Stimulated activated CD8-positive, alpha-beta memory T cell treated with anti-CD3 and anti-CD28 coated beads, Interleukin-12 subunit alpha, Interleukin-12 subunit beta, amount 100 ng/mL, for 24 hours (primary cell): Measurements from ENCODE around the gene SPATA6L.

Experiments used
- DNase-seq: peaks from one replicate; pipeline ENCODE4 v3.0.0-alpha.2; 2020; ENCODE audit errors: extremely low read depth

Gene SPATA6L

DNA sequence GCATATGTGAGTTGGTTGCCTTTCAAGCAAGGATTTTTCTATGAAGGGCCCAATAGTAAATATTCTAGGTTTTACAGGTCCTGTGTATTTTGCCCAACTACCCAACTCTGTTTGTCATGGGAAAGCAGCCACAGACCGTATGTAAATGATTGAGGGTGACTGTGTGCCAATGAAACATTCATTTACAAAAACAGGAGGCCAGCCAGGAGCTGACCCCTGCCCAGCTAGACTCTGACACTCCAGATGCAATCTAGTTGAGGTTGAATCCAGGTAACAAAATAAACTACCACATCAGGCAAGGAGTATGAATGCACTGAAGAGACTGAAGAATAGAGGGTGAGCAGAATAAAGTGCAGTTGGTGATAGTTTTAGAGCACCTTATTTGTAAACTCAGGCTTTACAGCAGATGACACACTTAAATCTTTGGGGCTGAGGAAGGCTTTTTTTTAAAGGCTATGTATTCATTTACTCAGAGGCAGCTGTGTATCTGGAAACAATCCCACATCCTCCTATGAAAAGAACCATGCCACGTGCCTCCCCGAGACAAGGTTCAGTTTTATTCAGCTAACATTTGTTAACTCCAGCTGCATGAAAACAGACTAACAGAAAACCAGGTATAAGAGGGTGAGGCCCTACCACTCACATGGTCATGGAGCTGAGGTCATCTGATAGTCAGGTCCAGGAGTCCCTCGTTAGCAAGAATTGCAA lies 115.3 kb downstream of the SPATA6L start:
- DNase-seq = no peak

DNA sequence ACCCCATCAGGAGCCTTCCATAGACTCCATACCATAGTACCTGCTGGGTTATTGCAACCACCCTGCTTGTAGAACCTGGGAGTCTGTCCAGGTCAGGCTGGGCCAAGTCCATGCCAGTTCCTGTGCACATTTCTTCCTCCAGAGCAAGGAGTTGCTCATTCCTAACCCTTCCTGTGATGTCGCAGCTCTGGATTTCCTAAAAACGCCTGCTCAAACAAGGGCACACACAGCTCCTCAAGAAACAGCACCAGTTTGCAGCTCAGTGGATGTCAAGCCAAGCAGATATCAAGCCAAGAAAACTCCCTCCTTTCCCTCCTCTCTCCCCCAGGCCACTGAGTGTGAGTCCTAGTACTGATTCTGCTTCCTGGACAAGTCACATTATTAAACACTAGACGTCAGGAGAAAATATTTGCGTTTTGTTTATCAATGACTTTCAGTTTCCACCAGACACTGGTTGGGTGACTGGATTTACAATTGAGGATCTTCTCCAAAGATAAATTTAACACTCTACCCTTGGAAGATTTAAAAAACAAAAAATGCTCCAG lies 116.5 kb downstream of the SPATA6L start:
- DNase-seq = no peak

- DNase-seq = no peak
Observed at GRCh38 chr9:4548811-4549725, 117.2 kb downstream of the SPATA6L start.
